ENCODE results near the gene QSOX2. TPM values are rescaled to one million over a fixed set of nuclear protein-coding genes. Genes with fewer than 3 reads are reported as not detected.
A peak's percentile ranks its signal among the peaks of the same experiment; 100 is the strongest.

QSOX2 gene
- total RNA-seq, 1 experiment from 2014 or later: 13.7 TPM

DNA sequence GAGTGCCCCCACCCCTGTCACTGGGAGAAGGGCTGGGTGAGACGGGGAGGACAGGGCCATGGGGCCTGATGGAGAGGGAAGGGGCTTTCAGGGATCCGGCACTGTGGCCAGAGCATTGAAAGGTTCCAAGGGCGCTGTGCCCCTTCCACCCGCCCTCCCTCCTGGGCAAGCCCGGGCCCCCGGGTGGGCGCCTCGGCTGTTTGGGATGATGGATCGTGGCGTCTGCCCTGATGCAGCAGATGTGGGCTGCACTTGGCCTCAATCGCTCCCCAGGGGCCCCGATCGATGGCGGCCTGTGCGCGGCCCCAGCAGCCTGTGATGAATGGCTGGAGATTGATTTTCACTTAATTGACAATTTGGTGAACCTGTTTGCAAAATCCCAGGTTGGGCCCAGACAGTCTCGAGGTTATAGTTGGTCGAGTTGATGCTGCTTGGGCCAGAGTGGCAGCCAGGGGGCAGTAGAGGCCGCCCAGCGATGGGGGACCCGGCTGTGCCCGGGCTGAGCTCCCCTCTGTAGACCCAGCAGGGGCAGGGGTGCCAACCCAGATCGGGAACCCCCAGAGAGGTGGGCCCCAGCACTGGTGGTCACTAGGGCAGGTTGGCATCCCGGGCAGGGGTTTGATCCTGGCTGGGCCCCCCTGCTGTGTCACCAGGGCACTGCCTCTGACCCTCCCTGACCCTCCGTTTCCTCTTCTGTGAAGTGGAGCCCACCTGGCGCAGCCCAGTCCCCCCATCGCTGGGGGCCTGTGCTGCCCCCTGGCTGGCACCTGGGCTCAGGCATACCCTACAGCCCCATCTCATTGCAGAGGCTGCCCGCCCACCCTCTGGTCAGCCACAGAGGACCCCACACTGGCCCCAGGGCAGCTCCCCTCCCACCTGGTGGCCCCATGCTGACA is 75.4 kb downstream of the QSOX2 start:
- DNase-seq (ENCODE audit: low spot score): peak; percentile 25
- in situ Hi-C loops (cut with HindIII; ENCODE audit: low sequenced_read_pairs): no loop called here

DNA sequence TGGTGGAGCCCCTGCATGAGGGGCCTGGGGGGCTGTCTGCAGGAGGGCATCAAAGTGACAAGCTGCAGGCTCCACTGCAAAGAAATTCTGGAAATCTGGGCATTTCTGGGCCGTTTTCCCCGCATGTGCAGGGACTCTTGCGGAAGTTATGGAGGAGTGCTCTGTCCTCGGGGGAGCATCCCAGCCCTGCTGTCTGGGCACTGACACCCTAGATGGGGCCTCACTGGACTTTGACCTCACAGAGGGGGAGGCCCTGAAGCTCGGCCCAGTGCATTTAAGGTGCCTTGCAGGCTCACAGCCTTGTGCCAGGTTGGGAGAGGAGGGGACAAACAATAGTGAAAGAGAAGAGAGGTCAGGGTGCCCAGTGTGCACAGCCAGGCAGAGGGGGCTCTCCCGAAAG is 76.1 kb downstream of the QSOX2 start:
- in situ Hi-C loops (cut with HindIII; ENCODE audit: low sequenced_read_pairs): no loop called here

DNA sequence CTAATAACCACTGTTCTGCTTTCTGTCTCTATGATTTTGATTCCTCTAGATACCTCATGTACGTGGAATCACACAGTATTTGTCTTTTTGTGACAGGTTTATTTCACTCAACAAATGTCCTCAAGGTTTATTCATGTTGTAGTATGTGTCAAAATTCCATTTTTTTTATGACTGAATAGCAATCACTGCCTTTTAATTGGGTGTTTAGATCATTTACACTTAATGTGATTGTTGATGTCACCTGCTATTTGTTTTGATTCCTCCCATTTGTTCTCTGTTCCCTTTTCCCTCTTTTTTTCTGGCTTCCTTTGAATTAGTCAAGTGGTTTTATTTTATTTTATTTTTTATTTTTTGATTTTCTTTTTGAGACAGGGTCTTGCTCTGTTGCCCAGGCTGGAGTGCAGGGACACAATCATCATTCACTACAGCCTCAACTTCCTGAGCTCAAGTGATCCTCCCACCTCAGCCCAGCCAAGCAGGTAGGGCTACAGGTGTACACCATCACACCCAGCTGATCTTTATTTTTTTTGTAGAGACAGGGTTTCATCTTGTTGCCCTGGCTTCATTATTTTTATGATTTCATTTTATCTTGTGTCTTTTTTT is 82.3 kb downstream of the QSOX2 start:
- in situ Hi-C loops (cut with HindIII; ENCODE audit: low sequenced_read_pairs): no loop called here
- no peak for DNase-seq (ENCODE audit: low spot score)

More for the DNA sequence above, 76.1 kb downstream of the QSOX2 start:
- DNase-seq (ENCODE audit: low spot score): no peak

DNA sequence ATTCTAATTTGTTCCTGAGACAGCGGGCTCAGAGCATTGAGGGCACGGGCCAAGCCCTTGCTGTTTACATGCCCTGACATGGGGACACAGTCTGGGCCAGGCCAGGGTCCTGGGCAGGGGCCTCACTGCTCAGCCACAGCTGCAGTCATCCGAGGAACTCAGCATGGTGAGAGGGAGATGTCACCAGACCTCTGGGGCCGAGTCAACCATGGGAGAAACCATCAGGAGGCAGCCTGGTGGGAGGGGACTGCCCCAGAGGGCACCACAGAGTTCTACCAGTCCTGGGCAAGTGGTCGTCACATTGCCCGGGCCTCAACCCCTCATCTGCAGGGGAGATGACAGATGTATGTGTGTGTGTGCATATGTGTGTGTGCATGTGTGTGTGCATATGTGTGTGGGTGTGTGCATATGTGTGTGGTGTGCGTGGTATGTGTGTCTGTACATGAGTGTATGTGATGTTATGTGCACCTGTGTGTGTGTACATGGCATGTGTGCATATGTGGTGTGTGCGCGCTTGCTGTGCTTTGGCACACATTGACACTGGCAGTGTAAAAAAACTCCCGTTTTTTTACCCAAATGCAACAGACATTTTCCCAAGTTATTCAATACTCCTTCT is 84.5 kb downstream of the QSOX2 start:
- in situ Hi-C loops (cut with HindIII; ENCODE audit: low sequenced_read_pairs): no loop called here
- no peak for DNase-seq (ENCODE audit: low spot score)

DNA sequence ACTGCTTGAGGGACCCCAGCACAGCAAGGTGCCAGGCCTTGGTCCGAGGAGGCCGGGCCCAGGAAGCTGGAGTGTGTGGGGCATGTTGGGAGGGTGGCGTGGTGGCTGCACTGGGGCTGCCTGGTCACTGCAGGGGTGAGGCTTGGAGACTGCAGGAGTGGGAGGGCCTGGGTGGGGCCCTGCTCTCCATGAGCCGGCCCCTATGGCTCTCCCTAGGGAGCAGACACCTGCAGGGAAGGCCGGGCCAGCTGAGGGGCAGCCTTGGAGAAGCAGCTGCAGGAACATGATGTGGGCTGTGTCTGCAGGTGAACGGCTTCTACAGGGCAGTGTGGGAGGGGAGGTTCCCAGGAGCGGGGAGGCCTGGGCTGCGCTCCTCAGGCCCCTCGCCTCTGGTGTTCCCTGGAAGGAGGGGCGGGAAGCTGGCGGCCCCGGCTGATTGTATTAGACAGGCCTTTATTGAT is 85.2 kb downstream of the QSOX2 start:
- DNase-seq (ENCODE audit: low spot score): no peak
- in situ Hi-C loops (cut with HindIII; ENCODE audit: low sequenced_read_pairs): no loop called here

DNA sequence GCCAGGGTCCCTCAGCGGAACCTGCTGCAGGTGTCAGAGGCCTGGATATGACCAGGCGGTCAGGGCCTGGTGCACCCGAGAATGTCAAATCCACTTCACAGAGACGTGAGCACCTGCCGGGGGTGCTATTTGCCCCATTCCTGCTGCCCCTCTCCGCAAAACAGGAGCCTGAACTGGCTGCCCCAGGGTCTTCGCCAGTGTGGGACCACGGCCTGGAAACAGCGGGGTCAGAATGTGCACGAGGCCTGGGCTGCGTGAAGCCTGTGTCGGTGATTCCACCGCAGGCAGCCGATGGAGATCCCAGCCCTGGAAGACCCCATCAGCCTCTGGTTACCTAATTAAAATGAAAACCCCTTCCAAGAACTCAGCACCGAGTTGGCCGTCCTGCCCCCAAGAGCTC is 85.8 kb downstream of the QSOX2 start:
- in situ Hi-C loops (cut with HindIII; ENCODE audit: low sequenced_read_pairs): no loop called here
- no peak for DNase-seq (ENCODE audit: low spot score)

DNA sequence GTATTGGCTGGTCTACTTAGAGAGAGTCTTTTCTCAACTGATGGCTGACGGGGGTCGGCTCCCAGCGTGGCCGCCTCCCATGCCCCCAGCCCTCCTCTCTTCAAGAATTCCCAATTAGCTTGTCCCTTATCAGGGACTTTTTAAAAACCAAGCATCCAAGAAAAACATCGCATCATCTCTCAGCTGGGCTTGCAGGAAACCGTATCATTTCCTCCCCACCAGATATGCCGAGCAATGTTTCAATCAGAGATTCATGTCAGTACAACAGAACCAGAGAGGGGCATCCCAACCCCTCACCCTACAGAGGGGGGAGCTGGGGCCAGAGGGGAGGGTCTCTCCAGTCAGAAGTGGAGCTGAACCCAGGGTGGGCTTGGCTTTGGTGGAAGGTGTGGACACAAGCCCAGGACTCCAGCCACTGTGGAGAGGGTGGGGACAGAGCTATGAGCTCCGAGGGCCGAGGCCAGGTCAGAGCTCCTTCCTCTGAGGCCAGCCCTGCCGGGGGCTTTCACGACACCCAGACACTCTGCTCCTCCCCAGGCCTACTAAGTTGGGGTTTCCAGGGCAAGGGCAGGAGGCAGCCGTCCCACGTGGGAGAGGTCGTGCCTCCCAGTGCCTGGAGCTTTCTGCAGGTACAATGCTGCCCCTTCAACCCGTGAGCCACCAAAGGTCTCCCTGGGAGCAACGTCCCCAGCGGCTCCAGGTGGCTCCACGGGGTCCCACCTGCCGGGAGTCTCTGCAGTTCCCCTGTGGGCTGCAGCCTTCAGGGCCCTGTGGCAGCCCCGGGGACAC is 87.9 kb downstream of the QSOX2 start:
- DNase-seq (ENCODE audit: low spot score): no peak
- in situ Hi-C loops (cut with HindIII; ENCODE audit: low sequenced_read_pairs): no loop called here

Other genes with a start within 250 kb of the QSOX2 start
- gene NACC2, start 150.5 kb downstream of the QSOX2 start, total RNA-seq (2014; rRNA removed; shearing (Covaris generic)): 12.8 and 13.9 TPM in 2 replicates
- 48.3 and 51.4 TPM in 2 replicates for gene TMEM250, start 126.9 kb downstream of the QSOX2 start, total RNA-seq (2014; rRNA removed; shearing (Covaris generic))
- gene LHX3, start 40.7 kb downstream of the QSOX2 start, total RNA-seq (2014; rRNA removed; shearing (Covaris generic)): not detected in 2 replicates
- gene CCDC187, start 58.3 kb upstream of the QSOX2 start, total RNA-seq (2014; rRNA removed; shearing (Covaris generic)): 0.55 and 0.61 TPM in 2 replicates
- 49.1 and 50.3 TPM in 2 replicates for gene GPSM1, start 81.7 kb upstream of the QSOX2 start, total RNA-seq (2014; rRNA removed; shearing (Covaris generic))
- 34.2 and 70.6 TPM in 2 replicates for gene DNLZ, start 117.9 kb upstream of the QSOX2 start, total RNA-seq (2014; rRNA removed; shearing (Covaris generic))
- 0.25 and 0.98 TPM in 2 replicates for gene CARD9, start 127.9 kb upstream of the QSOX2 start, total RNA-seq (2014; rRNA removed; shearing (Covaris generic))
- gene SNAPC4, start 154.4 kb upstream of the QSOX2 start, total RNA-seq (2014; rRNA removed; shearing (Covaris generic)): 12.4 and 17.2 TPM in 2 replicates
- gene ENTR1, start 164.8 kb upstream of the QSOX2 start, total RNA-seq (2014; rRNA removed; shearing (Covaris generic)): 85.0 and 97.9 TPM in 2 replicates
- gene PMPCA, start 164.8 kb upstream of the QSOX2 start, total RNA-seq (2014; rRNA removed; shearing (Covaris generic)): 129 and 146 TPM in 2 replicates
- gene INPP5E, start 194.0 kb upstream of the QSOX2 start, total RNA-seq (2014; rRNA removed; shearing (Covaris generic)): 6.1 and 11.8 TPM in 2 replicates
- gene SEC16A, start 237.2 kb upstream of the QSOX2 start, total RNA-seq (2014; rRNA removed; shearing (Covaris generic)): 4.1 and 7.2 TPM in 2 replicates

Data from G401 (cell line).